Measurements from ENCODE around the gene CMC2. TPM values are rescaled to one million over a fixed set of nuclear protein-coding genes. Genes with fewer than 3 reads are reported as not detected.

Gene CMC2
- total RNA-seq, 1 donor = 56.9 TPM

GRCh38 chr16:80938004-80938878 lies 68.4 kb downstream of the CMC2 start:
- peak overlapping the region; percentile 4 for H3K4me3 ChIP-seq (ENCODE audit: low read depth, low read length)
- DNase-seq (ENCODE audit: low read depth) = peak; percentile 100
- peak; percentile 21 for TF ChIP-seq CTCF (IDR thresholded peaks at IDR 0.05; ENCODE audit: insufficient read depth, low read length)

- peak; percentile 64 for DNase-seq (ENCODE audit: low read depth)
- H3K4me3 ChIP-seq (ENCODE audit: low read depth, low read length) = no peak overlapping the region
- TF ChIP-seq CTCF (IDR thresholded peaks at IDR 0.05; ENCODE audit: insufficient read depth, low read length) = no peak
These were observed 70.3 kb downstream of the CMC2 start for GRCh38 chr16:80936410-80936809.

GRCh38 chr16:80935691-80936090 lies 71.0 kb downstream of the CMC2 start:
- no peak overlapping the region for H3K4me3 ChIP-seq (ENCODE audit: low read depth, low read length)
- TF ChIP-seq CTCF (IDR thresholded peaks at IDR 0.05; ENCODE audit: insufficient read depth, low read length) = no peak
- DNase-seq (ENCODE audit: low read depth) = no peak

GRCh38 chr16:80932708-80933095 lies 74.0 kb downstream of the CMC2 start:
- DNase-seq (ENCODE audit: low read depth) = peak; percentile 95
- H3K4me3 ChIP-seq (ENCODE audit: low read depth, low read length) = peak overlapping the region; percentile 65
- TF ChIP-seq CTCF (IDR thresholded peaks at IDR 0.05; ENCODE audit: insufficient read depth, low read length) = no peak

- DNase-seq (ENCODE audit: low read depth) = peak; percentile 83
- TF ChIP-seq CTCF (IDR thresholded peaks at IDR 0.05; ENCODE audit: insufficient read depth, low read length) = peak; percentile 14
- peak overlapping the region; percentile 65 for H3K4me3 ChIP-seq (ENCODE audit: low read depth, low read length)
These were observed 74.6 kb downstream of the CMC2 start for GRCh38 chr16:80931801-80932707.

GRCh38 chr16:80924372-80924978 lies 82.2 kb downstream of the CMC2 start:
- H3K4me3 ChIP-seq (ENCODE audit: low read depth, low read length) = no peak overlapping the region
- DNase-seq (ENCODE audit: low read depth) = peak; percentile 56
- TF ChIP-seq CTCF (IDR thresholded peaks at IDR 0.05; ENCODE audit: insufficient read depth, low read length) = peak; percentile 64
